H1 (cell line): ENCODE results near the gene MPRIP. TPM values are rescaled to one million over a fixed set of nuclear protein-coding genes. Genes with fewer than 3 reads are reported as not detected.

Experiments used
- CTCF ChIA-PET: fragments of 300-600 bp; sonication (Branson Sonifier 250); formaldehyde crosslinking; loops from one replicate; lab custom pipeline; 2021; ENCODE audit not compliant: partially characterized antibody; lab: Charles Lee
- POLR2A ChIA-PET: fragments of 300-600 bp; sonication (Branson Sonifier 250); formaldehyde crosslinking; loops from one replicate; lab custom pipeline; 2021; ENCODE audit warnings: inconsistent platforms; ENCODE audit not compliant: partially characterized antibody; lab: Charles Lee
- DNase-seq, 2 experiments: peaks; one replicate each; pipeline versions ENCODE4 v3.0.0 to v3.0.0-alpha.2; 2010 to 2022; ENCODE audit warnings: low spot score in 2 of 2, low read depth in 1 of 2, mixed read lengths in 1 of 2
- FAIRE-seq: peaks from 2 replicates; lab custom pipeline; 2011; peaks lifted over from hg19 to GRCh38; lab: Jason Lieb, UNC
- H2AFZ ChIP-seq: 2 replicates; pipeline ENCODE4 v1.8.1; 2012; ENCODE audit warnings: low read length, inconsistent platforms
- H2AK5ac ChIP-seq: 2 replicates; pipeline ENCODE4 v1.6.1; 2013; ENCODE audit warnings: low read depth, low read length
- H2BK120ac ChIP-seq: replicated peaks from 2 replicates; pipeline ENCODE3; 2013; ENCODE audit warnings: low read depth, low read length, inconsistent platforms
- H2BK12ac ChIP-seq: 2 replicates; pipeline ENCODE4 v1.6.1; 2013; ENCODE audit warnings: low read depth, low read length
- H2BK15ac ChIP-seq: 2 replicates; pipeline ENCODE4 v1.6.1; 2013; ENCODE audit warnings: low read length
- H2BK20ac ChIP-seq: 2 replicates; pipeline ENCODE4 v1.6.1; 2013; ENCODE audit warnings: low read length
- H2BK5ac ChIP-seq: 2 replicates; pipeline ENCODE4 v1.6.1; 2013; ENCODE audit warnings: low read depth, low read length
- H3K14ac ChIP-seq: 2 replicates; pipeline ENCODE4 v1.6.1; 2013; ENCODE audit warnings: inconsistent platforms; ENCODE audit not compliant: insufficient read length
- H3K18ac ChIP-seq: 2 replicates; pipeline ENCODE4 v1.6.1; 2013; ENCODE audit warnings: low read length; ENCODE audit errors: extremely low read depth
- H3K23ac ChIP-seq: 2 replicates; pipeline ENCODE4 v1.6.1; 2013; ENCODE audit warnings: inconsistent platforms; ENCODE audit not compliant: insufficient read length
- H3K23me2 ChIP-seq: 2 replicates; pipeline ENCODE4 v1.6.1; 2013; ENCODE audit warnings: low read depth, low read length
- H3K27ac ChIP-seq: 2 replicates; pipeline ENCODE4 v1.6.1; 2011; ENCODE audit warnings: low read depth, low read length, inconsistent platforms
- H3K27me3 ChIP-seq, 4 experiments: replicated peaks in 1 of 4; 1 replicate in 1 of 4; 2 replicates in 3 of 4; pipeline versions ENCODE4 v1.6.1 to v1.8.1; 2011 to 2013; ENCODE audit warnings: low read length in 3 of 4, mild to moderate bottlenecking in 3 of 4, inconsistent platforms in 2 of 4, mixed read lengths in 2 of 4, moderate library complexity in 1 of 4; ENCODE audit not compliant: control insufficient read depth in 3 of 4, insufficient read depth in 3 of 4; ENCODE audit errors: extremely low read depth in 1 of 4
- H3K36me3 ChIP-seq, 4 experiments: 2 replicates each; pipeline versions ENCODE4 v1.6.1 to v1.8.1; 2011 to 2013; ENCODE audit warnings: mild to moderate bottlenecking in 4 of 4, low read length in 3 of 4, moderate library complexity in 2 of 4, control low read depth in 1 of 4, inconsistent platforms in 1 of 4; ENCODE audit not compliant: insufficient read depth in 4 of 4, control insufficient read depth in 2 of 4
- H3K4ac ChIP-seq: replicated peaks from 2 replicates; pipeline ENCODE3; 2013; ENCODE audit warnings: low read length, low read depth, mixed read lengths, inconsistent platforms; ENCODE audit not compliant: insufficient read length
- H3K4me1 ChIP-seq, 4 experiments: replicated peaks in 1 of 4; 1 replicate in 1 of 4; 2 replicates in 3 of 4; pipeline versions ENCODE4 v1.6.1 to v1.8.1; 2011 to 2013; ENCODE audit warnings: low read length in 3 of 4, inconsistent platforms in 2 of 4, mixed read lengths in 1 of 4; ENCODE audit not compliant: insufficient read depth in 4 of 4, control insufficient read depth in 3 of 4
- H3K4me2 ChIP-seq, 2 experiments: 2 replicates each; pipeline versions ENCODE4 v1.6.1 to v1.8.1; 2011 to 2013; ENCODE audit warnings: low read depth in 2 of 2, low read length in 2 of 2, control low read depth in 1 of 2, inconsistent platforms in 1 of 2, mild to moderate bottlenecking in 1 of 2; ENCODE audit not compliant: insufficient read depth in 1 of 2
- H3K4me3 ChIP-seq, 4 experiments: fragments of 200-600, 300-600 bp in 1 of 4; sonication (generic), shearing (Covaris generic), sonication (Bioruptor Twin) in 1 of 4; 2 replicates each; pipeline versions ENCODE4 v1.5.1 to v1.8.1; 2011 to 2016; ENCODE audit warnings: low read length in 4 of 4, low read depth in 3 of 4, control low read depth in 2 of 4, inconsistent platforms in 2 of 4, mild to moderate bottlenecking in 2 of 4, mixed read lengths in 1 of 4, moderate library complexity in 1 of 4; ENCODE audit not compliant: insufficient read depth in 2 of 4; ENCODE audit errors: extremely low read depth in 1 of 4
- H3K56ac ChIP-seq: replicated peaks from 2 replicates; pipeline ENCODE3; 2013; ENCODE audit warnings: low read depth, mild to moderate bottlenecking, mixed read lengths, low read length, inconsistent platforms; ENCODE audit not compliant: insufficient read length
- H3K79me1 ChIP-seq: 2 replicates; pipeline ENCODE4 v1.6.1; 2013; ENCODE audit warnings: low read depth, low read length, control low read depth
- H3K79me2 ChIP-seq, 2 experiments: 2 replicates each; pipeline versions ENCODE4 v1.6.1 to v1.8.1; 2012 to 2013; ENCODE audit warnings: low read length in 2 of 2, mild to moderate bottlenecking in 2 of 2, inconsistent platforms in 1 of 2; ENCODE audit not compliant: insufficient read depth in 2 of 2, control insufficient read depth in 1 of 2
- H3K9ac ChIP-seq, 4 experiments: replicated peaks in 1 of 4; 1 replicate in 1 of 4; 2 replicates in 3 of 4; pipeline versions ENCODE4 v1.6.1 to v1.8.1; 2011 to 2013; ENCODE audit warnings: low read depth in 3 of 4, low read length in 3 of 4, control low read depth in 2 of 4, mild to moderate bottlenecking in 2 of 4, moderate library complexity in 2 of 4, inconsistent platforms in 1 of 4; ENCODE audit errors: extremely low read depth in 1 of 4
- H3K9me3 ChIP-seq, 2 experiments: 2 replicates each; pipeline versions ENCODE4 v1.6.1 to v1.8.1; 2012 to 2013; ENCODE audit warnings: mild to moderate bottlenecking in 2 of 2, moderate library complexity in 2 of 2, control low read depth in 1 of 2, inconsistent platforms in 1 of 2, low read depth in 1 of 2, low read length in 1 of 2, mixed read lengths in 1 of 2; ENCODE audit not compliant: insufficient read depth in 2 of 2
- H4K20me1 ChIP-seq, 2 experiments: replicated peaks in 1 of 2; 2 replicates each; pipeline versions ENCODE3 to v1.8.1; 2011 to 2013; ENCODE audit warnings: inconsistent platforms in 2 of 2, low read length in 2 of 2, mild to moderate bottlenecking in 1 of 2; ENCODE audit not compliant: insufficient read depth in 2 of 2, control insufficient read depth in 1 of 2
- H4K5ac ChIP-seq: 2 replicates; pipeline ENCODE4 v1.6.1; 2013; ENCODE audit warnings: low read length, low read depth, mixed read lengths, inconsistent platforms; ENCODE audit not compliant: insufficient read length
- H4K8ac ChIP-seq: 2 replicates; pipeline ENCODE4 v1.8.0; 2013; ENCODE audit warnings: mild to moderate bottlenecking, moderate library complexity, low read length, inconsistent platforms; ENCODE audit not compliant: insufficient read depth; ENCODE audit errors: extremely low read depth
- H4K91ac ChIP-seq: replicated peaks from 2 replicates; pipeline ENCODE3; 2013; ENCODE audit warnings: low read length, mixed read lengths, inconsistent platforms; ENCODE audit not compliant: insufficient read length
- BCL11A ChIP-seq, 2 experiments: IDR thresholded peaks; one replicate each; pipeline ENCODE4 v1.6.1; 2011; ENCODE audit warnings: low read depth in 2 of 2, low read length in 2 of 2, mild to moderate bottlenecking in 2 of 2
- CBX8 ChIP-seq: fragments of 300-800, 300-1000 bp; sonication (generic); IDR thresholded peaks from 2 replicates; pipeline ENCODE4 v1.7.1; 2016; ENCODE audit warnings: low read depth, low read length, borderline replicate concordance
- GTF2F1 ChIP-seq: IDR thresholded peaks from 2 replicates; pipeline ENCODE4 v1.6.1; 2012; ENCODE audit warnings: low read depth, low read length, improper control_type of control experiment, borderline replicate concordance
- KDM1A ChIP-seq: fragments of 200-600, 300-600 bp; sonication (generic); IDR thresholded peaks from 2 replicates; pipeline ENCODE4 v1.7.1; 2016; ENCODE audit warnings: mild to moderate bottlenecking, low read length, borderline replicate concordance
- KDM4A ChIP-seq: IDR thresholded peaks from one replicate; pipeline ENCODE4 v1.7.1; 2012; ENCODE audit warnings: low read depth, mild to moderate bottlenecking, moderate library complexity, low read length, inconsistent platforms; ENCODE audit not compliant: severe bottlenecking
- NRF1 ChIP-seq: IDR thresholded peaks from 2 replicates; pipeline ENCODE4 v1.6.1; 2011; ENCODE audit warnings: mild to moderate bottlenecking, low read depth, low read length, improper control_type of control experiment
- POLR2AphosphoS5 ChIP-seq: IDR thresholded peaks from 2 replicates; pipeline ENCODE4 v1.6.1; 2011; ENCODE audit warnings: low read depth, low read length
- POU5F1 ChIP-seq: IDR thresholded peaks from 2 replicates; pipeline ENCODE4 v1.6.1; 2011; ENCODE audit warnings: low read depth, mild to moderate bottlenecking, low read length, moderate library complexity
- SRF ChIP-seq: IDR thresholded peaks from 2 replicates; pipeline ENCODE4 v1.6.1; 2011; ENCODE audit warnings: mild to moderate bottlenecking, low read depth, low read length, moderate library complexity
- TAF7 ChIP-seq: optimal IDR thresholded peaks from 2 replicates; pipeline ENCODE3; 2011; ENCODE audit warnings: low read depth, mild to moderate bottlenecking, inconsistent platforms, low read length, moderate library complexity, borderline replicate concordance
- ZNF274 ChIP-seq: IDR thresholded peaks from 2 replicates; pipeline ENCODE4 v1.7.0; 2012; ENCODE audit warnings: low read length, borderline replicate concordance; ENCODE audit errors: extremely low read depth
- WGBS, 2 experiments: shearing (Covaris generic) in 1 of 2; methylation state at CpG; one replicate each; pipeline versions ENCODE4 v1.1.6 to v1.1.7; 2013 to 2015; ENCODE audit warnings: low lambda C conversion rate in 2 of 2, mixed read lengths in 2 of 2, inconsistent platforms in 1 of 2, low coverage in 1 of 2, missing lambda C conversion rate in 1 of 2; ENCODE audit not compliant: insufficient replicate concordance in 2 of 2, insufficient coverage in 1 of 2, insufficient read length in 1 of 2; ENCODE audit errors: extremely low coverage in 1 of 2, missing lambda C conversion rate in 1 of 2; 5-methylcytosine and 5-hydroxymethylcytosine counted together
- polyA plus RNA-seq, 7 experiments: library from polyadenylated mRNA; depleted of rRNA in 3 of 7; stranded (reverse) in 5 of 7; unstranded in 2 of 7; fragments of >200 nt in 5 of 7; fragments of 200-250 nt in 2 of 7; gene quantifications; 1 replicate in 5 of 7; 2 replicates in 1 of 7; 4 replicates in 1 of 7; pipeline versions ENCODE4 v1.2.1 to v1.2.3, GENCODE V29; 2011 to 2013; ENCODE audit warnings: missing spikeins in 2 of 7, mixed read lengths in 2 of 7
- total RNA-seq: library from RNA; stranded (reverse); fragmentation: NEBNext Ultra II Directional; extraction: Animal tissue kit (Norgen Biotek cat#: 25700); gene quantifications from 2 replicates; pipeline ENCODE4 v1.2.1, GENCODE V29; 2021
- TF ChIP-seq, protein P1 (sequence below): IDR thresholded peaks from 2 replicates; pipeline ENCODE4 v1.6.1; 2011; ENCODE audit warnings: low read depth, mild to moderate bottlenecking, low read length; ENCODE audit not compliant: insufficient read depth
- TF ChIP-seq, protein P2 (sequence below): IDR thresholded peaks from 2 replicates; pipeline ENCODE4 v1.6.1; 2012; ENCODE audit warnings: inconsistent platforms

MPRIP gene
- total and polyA plus RNA-seq, 2 of the 8 experiments (the other 6 are each of a cell fraction or from before 2014, with no cell fraction given): 48.6 to 146 TPM

DNA sequence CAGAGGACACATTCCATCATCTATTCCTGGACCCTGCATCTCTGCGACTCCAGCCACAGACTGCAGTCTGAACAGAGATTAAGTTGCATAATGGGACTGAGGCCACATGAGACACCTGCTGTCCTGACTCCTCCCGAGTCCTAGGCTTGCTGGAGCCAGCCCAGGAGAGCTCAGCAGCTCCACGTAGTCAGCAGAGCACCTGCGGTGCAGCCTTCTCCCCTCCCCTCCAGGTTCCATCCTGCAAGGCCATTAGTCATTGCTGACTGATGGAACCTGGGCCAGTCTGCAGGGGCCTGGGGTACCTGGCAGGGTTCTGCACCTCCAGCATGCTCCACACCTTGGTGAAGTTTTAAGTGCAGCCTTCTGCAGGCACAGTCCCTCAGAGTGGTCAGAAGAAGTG, 87.2 kb downstream of the MPRIP start:
- Histone ChIP-seq H2BK20ac (no peak overlapping the region), H3K9ac (no peak overlapping the region), H4K20me1 (peaks cover 9 to 11% of the 10 kb centered on the region in 2 experiments), H3K18ac (no peak overlapping the region), H4K91ac (no peak overlapping the region), H2BK5ac (0 out of 2 replicates have a peak overlapping the region, but pooled peaks have one; percentile 35), H2AFZ (no peak overlapping the region), H2BK120ac (no peak overlapping the region), H3K27me3 (no peaks in the 10 kb centered on the region), H3K23me2 (no peaks in the 10 kb centered on the region), H4K8ac (no peak overlapping the region), H3K23ac (no peak overlapping the region), H4K5ac (no peak overlapping the region), H2AK5ac (no peak overlapping the region), H2BK15ac (no peak overlapping the region), H3K36me3 (no peaks in the 10 kb centered on the region; a peak in 2 of 8 replicates), H3K27ac (no peak overlapping the region), H3K14ac (no peak overlapping the region), H3K4me1 (peaks cover 0 to 6% (median 2%) of the 10 kb centered on the region in 4 experiments; a peak in 3 of 7 replicates), H3K79me2 (peaks cover 0 to 5% of the 10 kb centered on the region in 2 experiments; a peak in 1 of 4 replicates), H3K4me3 (no peak overlapping the region), H2BK12ac (no peak overlapping the region), H3K4me2 (no peak overlapping the region), H3K4ac (no peak overlapping the region), H3K79me1 (peaks cover 13% of the 10 kb centered on the region), H3K9me3 (no peaks in the 10 kb centered on the region), H3K56ac (no peak overlapping the region)
- 80% methylated on average over 4 of the region's 4 CpGs; no CpG with 5 or more reads in 1 of the 2 experiments for WGBS, 2 experiments
- no peak for FAIRE-seq
- ChIA-PET POLR2A (no interaction called here), CTCF (interaction anchor here (1.1 to 12.6 kb wide), 11 partner anchors 9 to 136 kb away, joined by 3 to 117 read pairs (median 6); no protein-coding TSS in a partner anchor)
- no peak for DNase-seq
- TF ChIP-seq, protein P1, sequence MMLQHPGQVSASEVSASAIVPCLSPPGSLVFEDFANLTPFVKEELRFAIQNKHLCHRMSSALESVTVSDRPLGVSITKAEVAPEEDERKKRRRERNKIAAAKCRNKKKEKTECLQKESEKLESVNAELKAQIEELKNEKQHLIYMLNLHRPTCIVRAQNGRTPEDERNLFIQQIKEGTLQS: no peak
- no peak for TF ChIP-seq GTF2F1
- TF ChIP-seq POLR2AphosphoS5: no peak
- TF ChIP-seq BCL11A (IDR thresholded peaks at IDR 0.05; ENCODE audit: low read depth in 2 of 2, low read length in 2 of 2): no peak
- TF ChIP-seq, protein P2, sequence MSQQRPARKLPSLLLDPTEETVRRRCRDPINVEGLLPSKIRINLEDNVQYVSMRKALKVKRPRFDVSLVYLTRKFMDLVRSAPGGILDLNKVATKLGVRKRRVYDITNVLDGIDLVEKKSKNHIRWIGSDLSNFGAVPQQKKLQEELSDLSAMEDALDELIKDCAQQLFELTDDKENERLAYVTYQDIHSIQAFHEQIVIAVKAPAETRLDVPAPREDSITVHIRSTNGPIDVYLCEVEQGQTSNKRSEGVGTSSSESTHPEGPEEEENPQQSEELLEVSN: no peak
- TF ChIP-seq TAF7: no peak
- TF ChIP-seq POU5F1: no peak
- TF ChIP-seq ZNF274: no peak
- TF ChIP-seq KDM1A: no peak
- TF ChIP-seq NRF1: no peak
- no peak for TF ChIP-seq SRF
- no peak for TF ChIP-seq KDM4A
- TF ChIP-seq CBX8: no peak
